Activated naive CD8-positive, alpha-beta T cell (primary cell): Measurements from ENCODE around the gene CARF.
"Not testable (repeated sequence)": the region's sequence is repeated elsewhere in the genome, so short reads cannot be mapped to it uniquely, and the experiment has no call there.

Experiments
- H3K27ac Mint-ChIP-seq: one replicate; pipeline ENCODE4 v1.8.0; 2021; ENCODE audit warnings: mixed read lengths
- H3K27me3 Mint-ChIP-seq: one replicate; pipeline ENCODE4 v1.8.0; 2021; ENCODE audit warnings: mixed read lengths
- H3K36me3 Mint-ChIP-seq: one replicate; pipeline ENCODE4 v1.8.0; 2021; ENCODE audit warnings: mixed read lengths
- H3K4me1 Mint-ChIP-seq: one replicate; pipeline ENCODE4 v1.8.0; 2021; ENCODE audit warnings: low read depth, mixed read lengths
- H3K4me3 Mint-ChIP-seq: one replicate; pipeline ENCODE4 v1.8.0; 2021; ENCODE audit warnings: mild to moderate bottlenecking, mixed read lengths
- H3K9me3 Mint-ChIP-seq: one replicate; pipeline ENCODE4 v1.8.0; 2021; ENCODE audit warnings: low read depth, mixed read lengths

CARF gene, protein sequence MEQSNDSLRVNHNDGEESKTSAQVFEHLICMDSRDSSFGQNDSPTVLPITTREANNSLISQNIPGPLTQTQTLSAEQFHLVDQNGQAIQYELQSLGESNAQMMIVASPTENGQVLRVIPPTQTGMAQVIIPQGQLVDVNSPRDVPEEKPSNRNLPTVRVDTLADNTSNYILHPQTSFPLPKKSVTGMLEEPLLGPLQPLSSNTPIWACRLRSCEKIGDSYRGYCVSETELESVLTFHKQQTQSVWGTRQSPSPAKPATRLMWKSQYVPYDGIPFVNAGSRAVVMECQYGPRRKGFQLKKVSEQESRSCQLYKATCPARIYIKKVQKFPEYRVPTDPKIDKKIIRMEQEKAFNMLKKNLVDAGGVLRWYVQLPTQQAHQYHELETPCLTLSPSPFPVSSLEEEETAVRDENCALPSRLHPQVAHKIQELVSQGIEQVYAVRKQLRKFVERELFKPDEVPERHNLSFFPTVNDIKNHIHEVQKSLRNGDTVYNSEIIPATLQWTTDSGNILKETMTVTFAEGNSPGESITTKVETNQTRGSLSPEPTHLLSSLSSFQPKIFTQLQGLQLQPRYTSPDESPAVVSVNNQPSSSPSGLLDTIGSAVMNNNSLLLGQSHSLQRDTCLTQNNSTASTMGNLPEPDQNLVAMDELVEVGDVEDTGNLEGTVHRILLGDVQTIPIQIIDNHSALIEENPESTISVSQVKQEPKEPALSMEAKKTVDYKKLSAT

DNA sequence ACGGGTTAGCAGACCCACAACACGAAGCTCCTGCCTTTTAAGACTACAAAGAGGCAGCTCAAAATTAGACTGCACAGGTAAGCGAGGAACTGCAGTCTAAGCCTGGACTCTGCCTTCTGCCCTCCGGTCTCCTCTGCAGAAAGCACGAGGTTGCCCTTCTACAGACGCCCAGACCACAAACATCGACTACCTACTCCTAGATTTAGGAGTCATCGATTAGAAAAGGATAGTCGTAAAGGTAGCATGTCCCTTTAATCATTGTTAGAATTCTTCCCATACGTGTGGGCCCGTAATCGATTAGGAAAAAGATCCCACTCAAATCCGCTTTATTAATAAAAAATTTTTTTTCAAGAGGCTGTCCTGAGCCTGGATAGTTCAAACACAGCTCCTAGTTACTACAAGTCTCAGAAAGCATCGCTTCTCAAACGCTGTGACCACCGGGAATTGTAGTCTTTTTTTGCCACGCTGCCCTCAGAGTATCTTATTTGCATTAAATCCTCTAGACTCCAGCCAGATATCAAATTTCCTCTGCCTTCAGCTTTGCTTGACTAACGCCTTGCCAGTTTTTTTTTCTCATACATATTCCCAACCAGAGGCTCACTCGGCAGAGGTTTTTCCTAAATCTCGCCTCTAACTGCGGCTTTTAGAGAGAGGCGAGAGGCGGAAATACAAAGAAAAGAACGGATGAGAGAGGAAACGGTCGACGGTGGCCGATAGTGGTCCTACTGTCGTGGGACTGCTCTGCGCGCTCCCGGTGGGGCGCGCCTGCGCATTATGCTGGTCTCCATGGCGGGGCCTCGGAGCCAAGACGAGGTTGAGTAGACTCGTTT lies at the start of gene CARF, which contains the start of gene WDR12:
Gene CARF, plus strand, starts transcription at position 764 of the 830 bp plus-strand sequence. CDS start 29,628 bp downstream, outside the sequence.
Gene WDR12, minus strand, starts transcription at position 162 of the 830 bp plus-strand sequence. CDS start 197 bp downstream, outside the sequence.
- H3K4me3 Mint-ChIP-seq: peak within 1 kb of the TSS; percentile 98
- H3K27ac Mint-ChIP-seq: peak within 1 kb of the TSS; percentile 99
- no peaks in the 10 kb centered on the region for H3K36me3 Mint-ChIP-seq
- peaks cover 34% of the 10 kb centered on the region for H3K4me1 Mint-ChIP-seq
- H3K27me3 Mint-ChIP-seq: no peaks in the 10 kb centered on the region
- no peaks in the 10 kb centered on the region for H3K9me3 Mint-ChIP-seq

DNA sequence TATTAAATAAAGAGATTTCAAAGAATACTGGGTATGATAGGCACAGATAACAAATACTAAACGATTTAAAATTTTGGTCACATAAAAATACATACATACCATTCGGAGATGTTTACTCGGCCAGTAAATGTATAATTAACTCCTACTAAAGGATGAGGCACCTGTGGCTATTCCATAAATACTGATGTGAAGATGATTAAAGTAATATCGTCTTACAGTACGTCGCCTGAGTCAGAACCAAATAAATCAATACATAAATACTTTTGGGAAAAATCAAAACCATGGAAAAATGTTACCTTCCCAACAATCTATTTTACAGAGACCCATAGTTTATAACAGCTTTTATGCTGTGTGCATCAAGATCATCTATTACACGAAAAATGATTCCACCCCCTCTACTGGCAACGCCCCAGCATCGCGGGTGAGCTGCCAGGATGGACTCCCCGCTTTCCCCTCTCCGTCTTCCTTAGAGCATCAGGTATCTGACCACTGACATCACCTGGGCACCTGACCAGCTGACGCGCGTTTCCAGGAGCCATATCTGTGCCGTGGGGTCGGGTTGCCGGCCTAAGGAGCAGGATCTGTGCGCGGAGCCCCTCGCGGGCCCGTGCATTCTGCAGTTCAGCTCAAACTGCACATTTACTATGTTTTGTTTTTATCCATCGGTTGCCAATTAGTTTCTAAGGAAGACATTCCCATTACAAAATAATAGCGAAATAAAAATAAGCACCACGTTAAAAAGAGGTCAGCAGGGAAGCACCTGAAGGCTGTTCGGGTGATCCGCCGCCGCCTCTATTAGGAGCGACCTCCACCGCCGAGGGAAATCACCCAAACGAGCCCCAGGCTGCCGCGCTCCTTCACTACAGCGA lies 41.4 kb upstream of the CARF start:
- H3K27ac Mint-ChIP-seq: peak overlapping the region; percentile 83
- peak overlapping the region; percentile 93 for H3K4me3 Mint-ChIP-seq
- H3K4me1 Mint-ChIP-seq: peaks cover 9% of the 10 kb centered on the region
- no peaks in the 10 kb centered on the region for H3K9me3 Mint-ChIP-seq
- no peaks in the 10 kb centered on the region for H3K36me3 Mint-ChIP-seq
- no peaks in the 10 kb centered on the region for H3K27me3 Mint-ChIP-seq

DNA sequence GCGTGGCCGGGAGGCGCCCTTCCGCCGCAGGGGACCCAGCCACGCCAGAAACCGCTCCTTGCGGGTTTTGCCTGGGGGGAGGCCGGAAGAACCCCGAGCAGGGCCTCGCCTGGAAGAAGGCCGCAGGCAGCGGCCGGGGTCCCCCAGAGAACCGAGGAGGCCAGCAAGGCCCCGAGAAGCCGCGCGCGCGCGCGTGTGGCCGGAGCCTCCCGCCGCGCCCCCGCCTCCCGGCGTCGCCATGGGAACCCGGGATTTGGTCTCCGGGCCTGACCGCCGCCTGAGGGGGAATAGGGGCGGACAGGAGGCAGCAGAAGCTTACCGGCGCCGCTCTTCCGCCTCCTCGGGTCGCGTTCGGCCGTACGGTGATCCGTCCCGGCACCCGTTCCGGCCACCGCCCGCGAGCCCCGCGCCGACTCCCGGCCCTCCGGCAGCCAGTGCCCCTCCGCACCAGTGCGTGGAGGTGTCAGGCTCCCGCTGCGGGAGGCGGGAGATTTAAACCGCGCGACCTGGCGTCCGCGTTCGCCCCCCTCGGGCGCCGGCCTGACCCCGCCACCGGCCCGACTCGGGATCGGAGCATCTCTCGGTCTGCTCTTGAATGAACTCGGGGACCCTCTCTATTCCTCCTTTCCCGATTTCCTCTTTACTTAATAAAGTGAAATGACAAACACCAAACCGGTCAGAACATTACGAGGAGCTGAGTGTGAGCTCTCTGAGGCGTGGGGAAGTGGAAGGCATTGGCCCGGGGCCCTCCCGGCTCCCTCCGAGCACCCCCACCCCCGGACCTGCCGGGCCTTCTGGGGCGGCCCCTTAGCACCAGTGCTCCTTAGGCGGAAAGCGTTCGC lies 40.6 kb upstream of the CARF start, which contains the start of gene ICA1L:
Gene ICA1L, minus strand, starts transcription at position 467 of the 842 bp plus-strand sequence. CDS start 42,757 bp downstream, outside the sequence.
- Mint-ChIP-seq H3K36me3 (no peaks in the 10 kb centered on the region), H3K4me1 (peaks cover 9% of the 10 kb centered on the region), H3K9me3 (no peaks in the 10 kb centered on the region), H3K27ac (peak within 1 kb of the TSS; percentile 87), H3K4me3 (peak within 1 kb of the TSS; percentile 93), H3K27me3 (no peaks in the 10 kb centered on the region)

DNA sequence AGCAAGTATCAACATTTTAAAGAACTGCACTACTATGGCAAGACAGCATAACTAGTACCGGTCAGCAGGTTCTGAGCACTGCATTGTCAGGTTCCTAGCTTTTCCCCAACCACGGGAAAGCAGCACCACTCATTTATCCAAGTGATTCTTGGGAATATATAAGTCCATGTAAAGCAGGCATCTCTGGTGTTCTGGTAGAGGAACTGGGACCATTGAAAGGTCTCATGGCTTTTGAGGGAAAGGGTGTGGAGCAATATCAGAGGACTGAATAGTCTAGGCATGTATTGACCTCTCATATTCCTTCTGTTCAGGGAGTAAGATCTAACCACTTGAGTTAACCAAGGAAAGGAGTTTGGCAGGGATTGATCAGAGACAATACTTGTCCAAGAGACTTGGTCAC lies 34.4 kb upstream of the CARF start:
- Mint-ChIP-seq H3K27me3 (no peaks in the 10 kb centered on the region), H3K4me1 (no peaks in the 10 kb centered on the region), H3K9me3 (no peaks in the 10 kb centered on the region), H3K27ac (no peak overlapping the region), H3K4me3 (no peak overlapping the region), H3K36me3 (peaks cover 3% of the 10 kb centered on the region)

DNA sequence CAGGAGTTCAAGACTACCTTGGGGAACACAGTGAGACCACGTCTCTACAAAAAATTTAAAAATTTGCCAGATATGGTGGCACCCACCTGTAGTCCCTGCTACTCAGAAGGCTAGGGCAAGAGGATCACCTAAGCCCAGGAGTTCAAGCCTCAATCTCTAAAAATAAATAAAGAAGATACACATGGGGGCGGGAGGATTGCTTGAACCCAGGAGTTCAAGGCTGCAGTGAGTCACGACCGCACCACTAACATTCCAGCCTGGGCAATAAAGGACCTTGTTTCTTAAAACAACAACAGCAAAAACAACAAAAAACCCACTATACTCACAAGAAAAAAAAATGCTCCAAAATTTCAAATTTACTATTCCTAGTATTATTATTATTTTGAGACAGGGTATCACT lies 30.5 kb upstream of the CARF start:
- Mint-ChIP-seq H3K27ac (no peak overlapping the region), H3K9me3 (no peaks in the 10 kb centered on the region), H3K27me3 (no peaks in the 10 kb centered on the region), H3K4me3 (no peak overlapping the region), H3K36me3 (peaks cover 11% of the 10 kb centered on the region), H3K4me1 (no peaks in the 10 kb centered on the region)

DNA sequence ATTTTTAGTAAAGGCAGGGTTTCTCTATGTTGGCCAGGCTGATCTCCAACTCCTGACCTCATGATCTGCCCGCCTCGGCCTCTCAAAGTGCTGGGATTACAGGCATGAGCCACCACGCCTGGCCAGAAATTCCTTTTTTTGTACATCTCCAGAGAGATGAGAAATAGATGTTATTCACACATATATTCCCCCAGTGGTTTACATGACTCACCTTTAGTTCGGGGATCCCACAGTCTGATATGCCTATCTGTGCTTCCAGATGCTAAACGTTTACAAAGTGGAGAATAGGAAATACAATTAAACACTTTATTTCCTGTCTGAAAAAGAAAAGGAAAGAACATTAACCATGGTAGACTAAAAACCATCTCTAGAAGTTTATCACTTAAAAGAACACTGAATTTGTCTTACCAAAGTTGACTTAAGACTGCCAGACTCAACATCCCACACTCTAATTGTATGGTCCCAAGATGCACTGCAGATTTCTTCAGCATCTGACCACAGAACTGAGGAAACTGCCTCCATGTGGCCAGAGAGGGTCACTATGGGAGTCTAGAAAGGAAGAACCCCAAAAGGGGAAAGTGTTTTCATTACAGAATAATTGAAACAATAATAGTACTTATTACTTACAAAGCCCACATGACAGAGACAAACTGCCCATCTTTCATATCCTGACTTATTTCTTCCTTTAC lies 27.9 kb upstream of the CARF start:
- Mint-ChIP-seq H3K36me3 (peaks cover 13% of the 10 kb centered on the region), H3K9me3 (no peaks in the 10 kb centered on the region)

DNA sequence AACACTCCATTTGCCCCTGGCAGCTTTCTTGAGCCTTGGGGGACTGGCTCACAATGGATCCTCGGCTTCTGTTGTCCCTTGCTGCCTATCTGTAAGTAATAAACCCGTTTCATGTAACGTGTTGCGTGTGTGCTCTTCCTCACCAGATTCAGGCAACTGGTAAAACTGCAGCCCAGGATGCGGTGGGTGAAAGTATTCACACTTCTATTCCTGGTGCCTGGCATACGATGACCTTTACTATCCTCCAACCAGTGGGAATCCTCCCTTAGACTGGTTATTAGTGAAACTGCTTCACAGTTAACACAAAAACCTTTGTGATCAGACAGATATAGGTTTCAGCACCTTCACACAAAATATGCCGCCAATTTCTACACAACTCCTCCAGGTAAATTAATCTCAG lies 26.9 kb upstream of the CARF start:
- Mint-ChIP-seq H3K9me3 (no peaks in the 10 kb centered on the region), H3K36me3 (peaks cover 13% of the 10 kb centered on the region), H3K27ac (no peak overlapping the region), H3K4me1 (no peaks in the 10 kb centered on the region), H3K27me3 (no peaks in the 10 kb centered on the region), H3K4me3 (no peak overlapping the region)

More for the DNA sequence above, 27.9 kb upstream of the CARF start:
- no peak overlapping the region for H3K4me3 Mint-ChIP-seq
- no peaks in the 10 kb centered on the region for H3K4me1 Mint-ChIP-seq
- H3K27me3 Mint-ChIP-seq: no peaks in the 10 kb centered on the region
- H3K27ac Mint-ChIP-seq: no peak overlapping the region

DNA sequence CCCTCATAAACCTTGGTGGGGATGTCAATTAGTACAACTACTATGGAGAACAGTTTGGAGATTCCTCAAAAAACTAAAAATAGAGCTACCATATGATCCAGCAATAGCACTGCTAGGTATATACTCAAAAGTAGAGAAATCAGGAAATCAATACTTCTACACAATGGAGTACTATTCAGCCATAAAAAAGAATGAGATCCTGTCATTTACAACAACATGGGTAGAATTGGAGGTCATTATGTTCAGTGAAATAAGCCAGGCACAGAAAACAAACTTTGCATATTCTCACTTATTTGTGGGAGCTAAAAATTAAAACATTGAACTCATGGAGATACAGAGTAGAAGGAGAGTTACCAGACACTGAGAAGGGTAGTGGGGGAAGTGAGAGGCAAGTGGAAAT lies 6.6 kb upstream of the CARF start:
- peaks cover 17% of the 10 kb centered on the region for H3K36me3 Mint-ChIP-seq
- H3K27ac Mint-ChIP-seq, H3K4me3 Mint-ChIP-seq, H3K9me3 Mint-ChIP-seq, H3K27me3 Mint-ChIP-seq: not testable (repeated sequence)
- peaks cover 33% of the 10 kb centered on the region for H3K4me1 Mint-ChIP-seq

DNA sequence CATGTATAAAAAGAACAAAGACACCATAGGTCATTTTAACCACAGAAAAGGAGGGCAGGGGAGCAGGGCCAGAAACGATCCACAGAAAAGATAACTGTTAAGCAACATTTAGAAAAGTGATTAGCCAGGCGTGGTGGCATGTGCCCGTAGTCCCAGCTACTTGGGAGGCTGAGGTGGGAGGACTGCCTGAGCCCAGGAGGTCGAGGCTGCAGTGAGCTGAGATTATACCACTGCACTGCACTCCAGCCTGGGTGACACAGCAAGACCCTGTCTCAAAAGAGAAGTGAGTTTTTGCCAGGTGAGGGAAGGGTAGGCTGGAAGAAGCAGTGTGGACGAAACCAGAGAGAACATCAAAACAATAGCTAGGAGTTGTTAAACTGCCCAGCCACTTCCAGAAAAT lies 3.9 kb upstream of the CARF start:
- Mint-ChIP-seq H3K36me3 (peaks cover 12% of the 10 kb centered on the region), H3K27ac (no peak overlapping the region), H3K4me1 (peaks cover 39% of the 10 kb centered on the region), H3K27me3 (no peaks in the 10 kb centered on the region), H3K9me3 (peaks cover 4% of the 10 kb centered on the region), H3K4me3 (no peak overlapping the region)

DNA sequence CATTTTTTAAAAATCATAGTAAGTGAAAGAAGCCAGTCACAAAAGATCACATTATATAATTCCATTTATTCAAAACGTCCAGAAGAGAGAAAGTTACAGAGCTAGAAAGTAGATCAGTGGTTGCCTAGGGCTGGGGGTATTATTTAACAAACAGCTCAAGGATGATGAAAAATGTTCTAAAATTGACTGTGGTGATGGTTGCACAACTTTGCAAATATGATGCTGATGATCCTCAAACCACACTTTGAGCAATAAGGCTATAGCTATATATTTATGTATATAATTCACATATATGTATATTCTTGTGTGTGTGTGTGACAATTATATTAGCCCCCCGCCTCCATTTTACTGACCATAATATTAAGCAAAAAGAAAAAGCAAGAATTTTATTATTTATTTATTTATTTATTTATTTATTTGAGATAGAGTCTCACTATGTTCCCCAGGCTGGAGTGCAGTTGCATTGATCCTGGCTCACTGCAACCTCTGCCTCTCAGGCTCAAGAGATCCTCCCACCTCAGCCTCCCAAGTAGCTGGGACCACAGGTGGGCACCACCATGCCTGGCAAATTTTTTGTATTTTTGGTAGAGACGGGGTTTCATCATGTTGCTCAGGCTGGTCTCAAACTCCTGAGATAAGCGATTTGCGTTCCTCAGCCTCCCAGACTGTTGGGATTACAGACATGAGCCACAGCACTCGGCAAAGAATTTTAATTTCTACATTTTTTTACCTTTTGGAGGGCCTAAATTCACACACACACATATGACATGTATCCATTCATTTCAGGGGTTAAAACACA lies 2.5 kb upstream of the CARF start:
- no peak overlapping the region for H3K27ac Mint-ChIP-seq
- peaks cover 37% of the 10 kb centered on the region for H3K4me1 Mint-ChIP-seq

DNA sequence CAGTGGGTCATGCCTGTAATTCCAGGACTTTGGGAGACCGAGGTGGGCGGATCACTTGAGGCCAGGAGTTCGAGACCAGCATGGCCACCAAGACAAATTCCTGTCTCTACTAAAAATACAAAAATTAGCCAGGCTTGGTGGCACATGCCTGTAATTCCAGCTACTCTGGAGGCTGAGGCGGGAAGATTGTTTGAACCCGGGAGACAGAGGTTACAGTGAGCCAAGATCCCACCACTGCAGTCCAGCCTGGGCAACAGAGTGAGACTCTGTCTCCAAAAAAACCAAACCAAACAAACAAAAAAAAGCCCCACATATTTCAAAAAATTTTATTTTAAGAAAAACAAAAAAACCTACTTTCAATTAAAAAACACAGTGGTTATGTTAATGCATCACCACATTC lies 1.8 kb upstream of the CARF start:
- H3K36me3 Mint-ChIP-seq, H3K27me3 Mint-ChIP-seq, H3K9me3 Mint-ChIP-seq: not testable (repeated sequence)
- H3K4me1 Mint-ChIP-seq: peaks cover 36% of the 10 kb centered on the region
- H3K27ac Mint-ChIP-seq: peak overlapping the region; percentile 54
- H3K4me3 Mint-ChIP-seq: peak overlapping the region; percentile 98

More for the DNA sequence above, 2.5 kb upstream of the CARF start:
- H3K9me3 Mint-ChIP-seq: peaks cover 4% of the 10 kb centered on the region
- peaks cover 5% of the 10 kb centered on the region for H3K36me3 Mint-ChIP-seq
- no peaks in the 10 kb centered on the region for H3K27me3 Mint-ChIP-seq
- H3K4me3 Mint-ChIP-seq: peak overlapping the region; percentile 98

DNA sequence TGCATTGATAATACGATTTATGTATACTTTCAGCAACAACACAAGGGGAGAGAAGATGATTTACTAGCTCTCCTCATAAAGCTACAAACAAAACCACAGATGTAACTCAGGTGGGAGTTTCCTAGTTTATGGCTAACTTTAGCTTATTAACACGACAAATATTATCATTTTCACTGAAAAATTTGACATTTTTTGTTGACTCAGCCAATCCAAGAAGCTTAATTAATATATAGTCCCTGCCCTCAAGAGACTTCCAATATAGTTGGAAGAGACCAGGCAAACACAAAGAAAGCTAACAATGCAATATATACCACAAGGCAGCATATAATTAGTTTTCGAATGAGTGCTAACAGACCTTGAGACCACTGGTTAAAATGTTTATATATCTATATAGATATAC lies 1.4 kb upstream of the CARF start:
- Mint-ChIP-seq H3K4me1 (peaks cover 36% of the 10 kb centered on the region), H3K27me3 (no peaks in the 10 kb centered on the region), H3K36me3 (peaks cover under 1% of the 10 kb centered on the region), H3K9me3 (peaks cover under 1% of the 10 kb centered on the region), H3K4me3 (peak overlapping the region; percentile 98), H3K27ac (peak overlapping the region; percentile 54)
